Activated gamma-delta T cell (primary cell): ENCODE data around the gene UNC5C.

Source experiments
- DNase-seq: peaks from one replicate; lab custom pipeline; 2025; lab: John Stamatoyannopoulos, UW

Gene UNC5C

DNA sequence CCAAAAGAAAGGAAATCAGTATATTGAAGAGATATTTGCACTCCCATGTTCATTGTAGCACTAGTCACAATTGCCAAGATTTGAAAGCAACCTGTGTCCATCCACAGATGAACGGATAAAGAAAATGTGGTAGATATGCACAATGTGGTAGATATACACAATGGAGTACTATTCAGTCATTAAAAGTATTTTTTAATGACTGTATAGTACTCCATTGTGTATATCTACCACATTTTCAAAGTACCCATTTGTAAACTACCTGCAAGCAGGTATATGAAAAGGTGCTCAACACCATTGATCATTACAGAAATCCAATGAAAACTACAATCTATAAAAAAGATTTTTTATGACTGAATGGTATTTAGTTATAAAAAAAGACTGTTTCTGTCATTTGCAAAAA, 200.4 kb downstream of the UNC5C start:
- no peak for DNase-seq

DNA sequence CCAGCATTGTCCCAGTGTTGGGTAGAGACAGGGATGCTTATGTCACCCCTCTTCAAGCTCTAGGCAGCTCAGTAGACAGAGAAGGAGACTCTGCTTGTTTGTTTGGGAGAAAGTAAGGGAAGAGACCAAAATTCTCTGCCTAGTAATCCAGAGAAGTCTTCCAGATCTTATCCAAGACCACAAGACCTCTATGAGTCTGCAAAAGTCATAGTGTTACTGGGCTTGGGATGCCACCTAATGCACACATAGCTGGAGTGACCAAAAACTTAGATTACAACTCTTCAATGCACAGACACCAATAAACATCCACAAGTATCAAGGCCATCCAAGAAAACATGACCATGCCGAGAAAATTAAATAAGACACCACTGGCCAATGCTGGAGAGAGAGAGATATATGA, 205.5 kb downstream of the UNC5C start:
- DNase-seq: no peak

GRCh38 chr4:95340191-95340590, 208.6 kb downstream of the UNC5C start:
- no peak for DNase-seq

DNA sequence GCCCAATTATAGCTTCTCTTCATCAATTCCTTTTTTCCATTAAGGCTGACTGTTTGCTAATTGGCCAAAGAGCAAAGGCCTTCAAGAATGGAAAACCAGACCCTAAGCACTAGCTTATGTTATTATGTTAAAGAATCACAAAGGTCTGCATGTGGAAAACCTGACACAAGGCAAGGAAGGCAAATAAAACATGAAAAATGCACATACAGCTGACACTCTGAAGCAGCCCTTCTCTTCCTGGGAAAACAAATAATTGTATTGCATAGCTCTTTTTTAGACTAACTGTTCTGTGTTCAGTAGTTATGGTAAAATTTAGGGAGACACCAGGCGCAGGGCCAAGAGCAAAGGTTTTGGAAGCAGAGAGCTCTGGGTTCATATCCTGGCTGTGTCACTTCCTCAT, 223.1 kb downstream of the UNC5C start:
- no peak for DNase-seq

DNA sequence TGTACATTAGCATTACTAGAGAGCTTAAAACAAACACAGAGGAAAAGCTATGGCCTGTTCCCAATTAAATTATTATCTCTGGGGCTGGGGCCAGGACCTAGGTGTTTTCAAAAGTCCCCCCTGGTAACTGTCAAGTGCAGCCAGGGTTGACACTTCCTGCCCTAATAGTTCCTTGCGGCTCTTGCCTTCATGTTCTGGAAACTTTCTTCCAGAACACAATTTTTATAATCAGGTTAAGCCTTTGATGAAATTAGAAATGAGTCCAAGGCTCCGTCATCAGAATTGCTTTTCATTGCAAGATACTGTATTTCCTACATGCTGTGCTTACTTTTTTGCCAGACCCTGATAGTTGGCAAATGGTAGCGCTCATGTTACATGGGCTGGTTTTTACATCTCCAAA, 229.6 kb downstream of the UNC5C start:
- no peak for DNase-seq

DNA sequence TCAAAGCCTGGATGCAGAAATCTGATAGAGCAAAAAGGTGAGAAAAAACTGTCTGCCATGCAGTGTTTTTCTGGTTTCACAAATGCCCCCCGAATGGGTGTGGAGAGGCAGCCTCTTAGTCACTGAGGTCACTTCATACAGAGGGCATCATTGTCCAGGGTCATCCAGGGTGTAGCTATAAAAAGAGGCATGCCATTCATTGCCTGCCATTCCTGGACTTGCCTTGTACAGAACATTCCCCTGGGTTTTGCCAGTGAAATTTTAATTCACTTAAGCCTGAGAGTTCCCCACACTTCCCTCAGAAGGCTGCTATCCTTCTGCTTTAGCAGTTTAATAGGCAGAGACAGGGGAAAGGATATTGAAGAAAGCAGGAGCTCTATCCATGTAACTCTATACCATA, 230.3 kb downstream of the UNC5C start:
- DNase-seq: no peak

- no peak for DNase-seq
These were observed 230.7 kb downstream of the UNC5C start for GRCh38 chr4:95318044-95318443.

DNA sequence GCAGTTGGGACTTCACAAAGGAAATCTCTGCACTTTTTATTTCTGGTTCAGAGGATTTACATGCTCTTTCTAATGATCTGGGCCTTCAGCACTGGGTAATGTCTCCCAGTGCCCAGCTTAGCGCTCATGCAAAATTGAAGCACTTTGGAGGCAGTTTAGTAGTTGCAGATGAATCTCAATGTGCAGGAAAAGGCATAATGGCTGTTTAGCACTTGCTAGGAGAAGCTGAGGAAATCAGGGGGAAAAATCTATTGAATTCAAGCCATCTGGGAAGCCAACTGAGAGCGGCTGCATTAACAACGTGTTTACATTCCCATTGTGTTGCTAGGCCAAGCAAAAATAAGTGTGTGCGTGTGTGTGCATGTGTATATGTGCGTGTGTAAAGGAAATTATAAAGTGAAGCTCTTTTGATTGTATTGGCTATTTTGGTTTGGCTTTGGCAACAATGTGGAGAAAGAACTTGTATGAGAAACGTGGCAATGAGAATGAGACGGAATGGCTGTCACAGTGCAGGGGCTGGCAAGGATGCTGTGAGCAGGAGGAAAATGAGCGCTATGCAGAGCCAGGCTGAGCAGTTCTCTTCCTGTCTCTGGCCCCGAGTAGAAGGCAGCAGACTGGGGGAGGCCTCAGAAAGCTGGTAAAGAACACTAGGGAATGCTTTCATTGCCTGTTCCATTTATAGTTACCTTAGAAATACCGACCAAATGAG, 231.5 kb downstream of the UNC5C start:
- DNase-seq: no peak

DNA sequence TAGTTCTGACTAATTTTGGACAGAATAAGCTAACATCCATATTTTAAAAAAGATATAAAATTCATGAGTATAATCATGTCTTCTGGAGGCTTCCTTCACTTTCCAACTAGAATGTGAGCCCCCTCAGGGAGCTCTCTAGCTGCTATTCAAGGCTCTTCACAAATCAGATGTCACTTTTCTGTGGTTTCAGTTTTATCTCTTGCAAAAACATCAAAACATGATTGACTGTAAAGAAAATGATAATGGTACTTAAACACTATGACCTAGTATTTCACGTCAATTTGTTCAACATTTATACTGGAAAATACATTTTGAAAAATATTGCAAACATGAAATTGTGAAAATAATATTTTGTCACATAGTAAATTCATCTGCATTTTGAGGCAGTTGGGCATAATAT, 234.2 kb downstream of the UNC5C start:
- no peak for DNase-seq

- DNase-seq: no peak
These were observed 243.9 kb downstream of the UNC5C start for GRCh38 chr4:95304898-95305297.

DNA sequence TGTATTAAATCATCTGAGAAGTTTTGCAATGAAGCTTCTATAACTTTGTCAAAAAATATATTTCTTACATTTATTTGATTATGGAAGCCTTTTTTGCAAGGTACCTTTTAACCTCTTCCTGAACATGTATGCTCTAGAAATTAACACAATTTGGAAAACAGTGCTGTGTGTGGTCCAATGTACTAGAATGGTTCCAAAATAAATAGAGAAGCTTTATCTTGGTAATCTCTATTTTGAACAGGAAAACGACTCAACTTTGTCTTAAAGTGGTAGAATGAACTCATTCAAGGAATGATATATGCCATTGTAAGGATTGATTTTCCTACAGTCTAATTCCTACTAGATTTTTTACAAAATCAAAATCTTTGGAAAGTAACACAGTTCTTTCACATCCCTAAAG, 248.5 kb downstream of the UNC5C start:
- DNase-seq: no peak

GRCh38 chr4:95296052-95296451, 252.7 kb downstream of the UNC5C start:
- DNase-seq: no peak

DNA sequence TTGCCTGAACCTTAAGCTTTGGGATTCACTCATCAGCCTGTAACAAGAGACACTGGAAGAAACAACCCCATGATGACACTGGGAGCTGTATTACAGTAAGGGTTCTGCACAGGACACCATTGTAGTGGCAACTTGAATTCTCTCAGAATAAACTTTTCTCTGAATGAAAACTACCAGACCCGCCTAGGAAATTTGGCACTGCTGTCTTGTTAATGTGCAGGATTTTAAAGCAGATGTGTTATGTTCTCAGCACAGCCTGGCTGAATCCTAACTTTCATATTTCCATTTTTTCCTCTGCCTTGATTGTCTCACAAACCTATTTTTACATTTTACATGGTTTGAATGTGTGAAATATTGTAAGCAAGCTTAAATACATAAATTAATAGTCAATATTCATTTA, 253.6 kb downstream of the UNC5C start:
- DNase-seq: no peak

GRCh38 chr4:95294321-95294720, 254.5 kb downstream of the UNC5C start:
- no peak for DNase-seq

DNA sequence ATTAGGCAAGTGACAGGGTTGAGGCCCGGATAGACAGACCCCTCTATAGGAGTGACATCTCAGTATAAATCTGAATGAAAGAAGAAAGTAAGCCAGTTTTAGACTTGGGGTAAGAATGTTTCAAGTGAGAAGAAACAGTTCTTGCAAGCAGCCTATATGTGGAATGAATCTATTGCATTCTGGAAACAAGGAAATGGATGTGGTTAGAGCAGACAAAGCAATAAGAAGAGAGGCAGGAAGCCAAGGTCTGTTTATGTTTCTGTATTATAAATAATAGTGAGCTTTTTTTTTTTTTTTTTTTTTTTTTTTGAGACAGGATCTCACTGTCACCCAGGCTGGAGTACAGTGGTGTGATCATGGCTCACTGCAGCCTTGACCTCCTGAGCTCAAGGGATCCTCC, 255.8 kb downstream of the UNC5C start:
- no peak for DNase-seq

DNA sequence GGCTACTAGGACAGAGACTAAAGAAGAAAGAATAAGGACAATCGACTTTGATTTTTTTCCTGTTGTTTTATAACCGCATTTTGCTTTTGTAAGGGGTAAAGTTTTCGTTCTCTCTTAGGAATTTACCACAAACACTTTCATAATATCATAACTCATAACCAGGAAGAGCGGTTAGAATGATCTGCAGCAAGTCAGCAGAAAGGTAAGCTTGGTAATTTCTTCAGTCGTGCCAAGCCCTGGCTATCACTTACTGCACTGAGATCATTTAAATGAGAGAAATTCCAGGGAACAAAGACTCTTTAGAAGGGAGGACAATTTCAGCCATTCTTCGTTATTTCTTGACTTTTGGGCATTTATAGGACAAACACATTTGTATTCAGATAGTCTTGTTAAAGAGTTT, 258.1 kb downstream of the UNC5C start:
- no peak for DNase-seq

- no peak for DNase-seq
These were observed 259.6 kb downstream of the UNC5C start for GRCh38 chr4:95289028-95289634.

GRCh38 chr4:95288552-95288951, 260.2 kb downstream of the UNC5C start:
- DNase-seq: no peak

DNA sequence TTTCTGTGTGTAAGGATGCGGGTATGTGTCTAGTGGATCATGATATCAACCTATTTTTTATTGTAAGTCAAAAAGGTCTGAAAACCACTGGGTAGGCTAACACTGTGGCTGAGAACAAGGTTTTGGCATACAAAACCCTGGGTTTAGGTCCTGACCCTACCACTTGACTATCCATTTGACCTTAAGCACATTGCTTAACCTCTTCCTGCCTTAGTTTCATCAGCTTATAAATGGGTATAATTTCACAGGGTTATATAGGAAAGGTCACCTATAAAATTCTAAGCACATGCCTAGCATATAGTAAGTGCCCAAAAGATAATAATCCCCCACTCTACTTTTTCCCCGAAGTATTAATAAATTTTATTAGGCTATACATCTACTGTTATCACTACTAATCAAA, 263.0 kb downstream of the UNC5C start:
- DNase-seq: no peak

DNA sequence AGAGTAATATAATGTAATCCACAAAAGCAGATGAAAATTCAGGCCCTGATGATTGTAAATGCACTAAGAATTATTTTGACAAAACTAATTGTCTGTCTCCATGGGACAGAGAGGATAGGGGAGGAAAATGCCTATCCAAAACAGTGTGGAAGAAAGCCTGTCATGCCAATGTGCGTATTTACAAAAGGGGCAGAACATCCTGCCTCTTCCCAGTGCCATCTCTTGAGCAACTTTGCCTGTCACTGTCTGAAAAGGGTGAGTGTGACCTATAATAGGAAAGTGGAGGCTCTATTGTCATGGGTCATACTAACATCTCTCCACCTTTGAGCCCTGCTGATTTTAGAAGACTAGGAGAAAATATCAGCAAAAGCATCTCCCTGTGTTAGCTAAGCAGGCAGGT, 264.1 kb downstream of the UNC5C start:
- DNase-seq: no peak

DNA sequence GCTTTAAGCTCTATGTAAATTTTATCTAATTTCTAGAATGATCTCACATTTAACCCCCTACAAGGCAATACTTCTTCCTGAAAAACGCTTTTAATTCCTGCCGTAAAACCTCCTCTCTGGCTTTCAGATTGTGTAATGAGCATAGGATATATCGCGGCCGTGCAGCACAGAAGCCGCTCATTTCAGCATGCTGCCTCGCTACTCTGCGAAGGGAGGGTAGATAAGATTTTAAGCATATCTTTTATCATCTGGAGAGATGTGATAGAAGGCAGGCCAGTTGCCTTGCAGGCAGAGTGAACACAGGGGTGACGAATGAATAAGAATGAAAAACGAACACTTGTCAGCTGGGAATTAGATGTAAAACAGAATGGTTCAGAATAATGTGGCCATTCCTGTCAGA, 265.5 kb downstream of the UNC5C start:
- DNase-seq: no peak

GRCh38 chr4:95272797-95273196, 276.0 kb downstream of the UNC5C start:
- no peak for DNase-seq

- DNase-seq: no peak
These were observed 276.7 kb downstream of the UNC5C start for GRCh38 chr4:95272036-95272435.
